Neural progenitor cell (in vitro differentiated cells): Measurements from ENCODE around the gene CFAP54. TPM values are rescaled to one million over a fixed set of nuclear protein-coding genes. Genes with fewer than 3 reads are reported as not detected.

Experiments used
- DNase-seq: peaks from one replicate; pipeline ENCODE4 v3.0.0-alpha.2; 2016; ENCODE audit warnings: low spot score
- H2AFZ ChIP-seq: fragments of 200-600 bp; sonication (generic); replicated peaks from 2 replicates; pipeline ENCODE4 v1.6.1; 2016; ENCODE audit warnings: antibody characterized with exemption
- H3F3A ChIP-seq: fragments of 200-600 bp; sonication (generic); 2 replicates; pipeline ENCODE4 v1.6.1; 2016; ENCODE audit warnings: antibody characterized with exemption, low read depth
- H3K27ac ChIP-seq: fragments of 200-600 bp; sonication (generic); 2 replicates; pipeline ENCODE4 v1.5.1; 2016; ENCODE audit warnings: mild to moderate bottlenecking
- H3K27me3 ChIP-seq: fragments of 200-600 bp; sonication (generic); 2 replicates; pipeline ENCODE4 v1.6.1; 2016; ENCODE audit warnings: mild to moderate bottlenecking, moderate library complexity
- H3K36me3 ChIP-seq: fragments of 200-600 bp; sonication (generic); 2 replicates; pipeline ENCODE4 v1.5.1; 2016
- H3K4me1 ChIP-seq: fragments of 200-600 bp; sonication (generic); 2 replicates; pipeline ENCODE4 v1.6.1; 2016; ENCODE audit warnings: mixed run types
- H3K4me2 ChIP-seq: fragments of 200-600 bp; sonication (generic); 2 replicates; pipeline ENCODE4 v1.6.1; 2016
- H3K4me3 ChIP-seq: fragments of 200-600 bp; sonication (generic); 2 replicates; pipeline ENCODE4 v1.5.1; 2016
- H3K79me2 ChIP-seq: fragments of 200-600 bp; sonication (generic); 2 replicates; pipeline ENCODE4 v1.6.1; 2016; ENCODE audit warnings: low read depth
- H3K9ac ChIP-seq: fragments of 200-600 bp; sonication (generic); 2 replicates; pipeline ENCODE4 v1.6.1; 2016
- H3K9me3 ChIP-seq: fragments of 200-600 bp; sonication (generic); 2 replicates; pipeline ENCODE4 v1.5.1; 2016; ENCODE audit warnings: low read depth
- H4K20me1 ChIP-seq: fragments of 200-600 bp; sonication (generic); 2 replicates; pipeline ENCODE4 v1.6.1; 2016; ENCODE audit warnings: low read depth
- H3K27ac Mint-ChIP-seq: 3 replicates; pipeline ENCODE4 v1.8.0; 2021; ENCODE audit warnings: mixed read lengths
- H3K27me3 Mint-ChIP-seq: 2 replicates; pipeline ENCODE4 v1.8.0; 2022; ENCODE audit warnings: low read depth, mild to moderate bottlenecking, inconsistent platforms, moderate library complexity, mixed read lengths; ENCODE audit not compliant: insufficient read depth
- H3K36me3 Mint-ChIP-seq: 3 replicates; pipeline ENCODE4 v1.8.0; 2021; ENCODE audit warnings: mixed read lengths
- H3K4me1 Mint-ChIP-seq: 3 replicates; pipeline ENCODE4 v1.8.0; 2021; ENCODE audit warnings: mixed read lengths
- H3K4me3 Mint-ChIP-seq: 3 replicates; pipeline ENCODE4 v1.8.0; 2021; ENCODE audit warnings: mild to moderate bottlenecking, moderate library complexity, mixed read lengths
- H3K9me3 Mint-ChIP-seq: 3 replicates; pipeline ENCODE4 v1.8.0; 2020; ENCODE audit warnings: mixed read lengths
- EZH2 ChIP-seq: fragments of 200-600 bp; sonication (generic); IDR thresholded peaks from 2 replicates; pipeline ENCODE4 v1.6.1; 2017; ENCODE audit warnings: antibody characterized with exemption, mild to moderate bottlenecking, moderate library complexity
- EZH2phosphoT487 ChIP-seq: fragments of 200-600 bp; sonication (generic); IDR thresholded peaks from 2 replicates; pipeline ENCODE4 v1.6.1; 2017; ENCODE audit warnings: antibody characterized with exemption
- total RNA-seq: library from RNA; depleted of rRNA; stranded (reverse); fragments of >200 nt; gene quantifications from 2 replicates; pipeline ENCODE4 v1.2.3, GENCODE V29; 2015; ENCODE audit warnings: low replicate concordance
- TF ChIP-seq, protein P1 (sequence below): fragments of 200-600 bp; sonication (generic); IDR thresholded peaks from 2 replicates; pipeline ENCODE4 v1.5.1; 2017; ENCODE audit warnings: antibody characterized with exemption, mild to moderate bottlenecking

Gene CFAP54
- total RNA-seq, 1 donor from 2014 or later, result 4.2 TPM

DNA sequence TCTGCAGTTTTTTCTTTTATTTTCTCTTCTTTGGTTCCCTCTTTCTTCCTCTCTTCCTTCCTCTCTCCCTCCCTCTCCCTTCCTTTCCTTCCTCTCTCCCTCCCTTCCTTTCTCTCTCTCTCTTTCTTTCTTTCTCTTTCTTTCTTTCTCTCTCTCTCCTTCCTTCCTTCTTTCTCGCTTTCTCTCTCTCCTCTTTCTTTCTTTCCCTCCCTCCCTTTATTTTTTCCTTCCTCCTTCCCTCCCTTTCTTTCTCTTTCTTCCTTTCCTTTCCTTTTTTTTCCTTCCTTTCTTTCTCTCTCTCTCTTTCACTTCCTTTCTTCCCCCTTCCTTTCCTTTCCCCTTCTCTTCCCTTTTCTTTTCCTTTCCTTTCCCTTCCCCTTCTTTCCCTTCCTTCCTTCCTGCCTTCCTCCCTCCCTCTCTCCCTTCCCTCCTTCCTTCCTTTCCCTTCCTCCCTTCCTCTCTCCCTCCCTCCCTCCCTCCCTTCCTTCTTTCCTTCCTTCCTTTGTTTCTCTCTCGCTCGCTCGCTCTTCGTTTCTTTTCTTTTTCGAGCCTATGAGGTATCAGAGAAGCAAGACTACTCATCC, 13.7 kb downstream of the CFAP54 start:
- H3K4me1 Mint-ChIP-seq, result no peaks in the 10 kb centered on the region
- Histone ChIP-seq H3K4me3 (no peak overlapping the region), H3K36me3 (no peaks in the 10 kb centered on the region), H3K4me1 (no peaks in the 10 kb centered on the region), H3K9me3 (no peaks in the 10 kb centered on the region), H3K27me3 (no peaks in the 10 kb centered on the region), H4K20me1 (no peaks in the 10 kb centered on the region), H3K79me2 (no peaks in the 10 kb centered on the region), H3K4me2 (no peak overlapping the region), H3K27ac (no peak overlapping the region), H3F3A (no peaks in the 10 kb centered on the region), H3K9ac (no peak overlapping the region), H2AFZ (no peak overlapping the region)
- H3K9me3 Mint-ChIP-seq, result peaks cover 2% of the 10 kb centered on the region
- H3K36me3 Mint-ChIP-seq, result peaks cover 7% of the 10 kb centered on the region
- TF ChIP-seq, protein P1, sequence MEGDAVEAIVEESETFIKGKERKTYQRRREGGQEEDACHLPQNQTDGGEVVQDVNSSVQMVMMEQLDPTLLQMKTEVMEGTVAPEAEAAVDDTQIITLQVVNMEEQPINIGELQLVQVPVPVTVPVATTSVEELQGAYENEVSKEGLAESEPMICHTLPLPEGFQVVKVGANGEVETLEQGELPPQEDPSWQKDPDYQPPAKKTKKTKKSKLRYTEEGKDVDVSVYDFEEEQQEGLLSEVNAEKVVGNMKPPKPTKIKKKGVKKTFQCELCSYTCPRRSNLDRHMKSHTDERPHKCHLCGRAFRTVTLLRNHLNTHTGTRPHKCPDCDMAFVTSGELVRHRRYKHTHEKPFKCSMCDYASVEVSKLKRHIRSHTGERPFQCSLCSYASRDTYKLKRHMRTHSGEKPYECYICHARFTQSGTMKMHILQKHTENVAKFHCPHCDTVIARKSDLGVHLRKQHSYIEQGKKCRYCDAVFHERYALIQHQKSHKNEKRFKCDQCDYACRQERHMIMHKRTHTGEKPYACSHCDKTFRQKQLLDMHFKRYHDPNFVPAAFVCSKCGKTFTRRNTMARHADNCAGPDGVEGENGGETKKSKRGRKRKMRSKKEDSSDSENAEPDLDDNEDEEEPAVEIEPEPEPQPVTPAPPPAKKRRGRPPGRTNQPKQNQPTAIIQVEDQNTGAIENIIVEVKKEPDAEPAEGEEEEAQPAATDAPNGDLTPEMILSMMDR, result no peak
- TF ChIP-seq EZH2, result no peak
- TF ChIP-seq EZH2phosphoT487, result no peak
- no peak overlapping the region for H3K27ac Mint-ChIP-seq
- no peak for DNase-seq
- H3K27me3 Mint-ChIP-seq, result peaks cover 4% of the 10 kb centered on the region
- H3K4me3 Mint-ChIP-seq, result no peak overlapping the region

DNA sequence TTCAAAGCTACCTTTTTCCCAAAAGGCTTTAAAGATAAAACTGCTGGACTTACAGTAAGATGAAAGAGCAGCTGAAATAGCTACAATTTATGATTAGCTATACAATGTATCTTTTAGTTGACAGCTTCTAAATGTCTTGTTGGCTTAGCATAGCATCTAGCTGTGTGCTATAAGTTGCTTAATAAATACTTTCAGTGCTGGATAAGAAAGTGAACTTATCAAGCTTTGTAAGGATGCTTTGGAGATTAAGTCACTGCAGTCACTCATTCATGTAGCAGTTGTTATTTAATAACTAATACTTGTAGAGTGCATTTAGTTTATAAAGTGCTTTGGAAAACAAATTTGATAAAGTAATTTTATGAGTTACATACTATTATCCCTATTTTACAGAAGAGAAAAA, 14.6 kb downstream of the CFAP54 start:
- Histone ChIP-seq H3K4me2 (no peak overlapping the region), H3K9me3 (no peaks in the 10 kb centered on the region), H3K79me2 (no peaks in the 10 kb centered on the region), H2AFZ (no peak overlapping the region), H4K20me1 (no peaks in the 10 kb centered on the region), H3K27ac (no peak overlapping the region), H3K36me3 (no peaks in the 10 kb centered on the region), H3K9ac (no peak overlapping the region), H3K27me3 (no peaks in the 10 kb centered on the region), H3K4me3 (no peak overlapping the region), H3F3A (no peaks in the 10 kb centered on the region), H3K4me1 (no peaks in the 10 kb centered on the region)
- H3K9me3 Mint-ChIP-seq, result peaks cover 2% of the 10 kb centered on the region
- no peak overlapping the region for H3K4me3 Mint-ChIP-seq
- H3K27me3 Mint-ChIP-seq, result peaks cover 4% of the 10 kb centered on the region
- DNase-seq, result no peak
- H3K4me1 Mint-ChIP-seq, result no peaks in the 10 kb centered on the region
- peaks cover 7% of the 10 kb centered on the region for H3K36me3 Mint-ChIP-seq
- TF ChIP-seq EZH2phosphoT487 (no peak), EZH2 (no peak)
- TF ChIP-seq, protein P1, result no peak
- H3K27ac Mint-ChIP-seq, result no peak overlapping the region

DNA sequence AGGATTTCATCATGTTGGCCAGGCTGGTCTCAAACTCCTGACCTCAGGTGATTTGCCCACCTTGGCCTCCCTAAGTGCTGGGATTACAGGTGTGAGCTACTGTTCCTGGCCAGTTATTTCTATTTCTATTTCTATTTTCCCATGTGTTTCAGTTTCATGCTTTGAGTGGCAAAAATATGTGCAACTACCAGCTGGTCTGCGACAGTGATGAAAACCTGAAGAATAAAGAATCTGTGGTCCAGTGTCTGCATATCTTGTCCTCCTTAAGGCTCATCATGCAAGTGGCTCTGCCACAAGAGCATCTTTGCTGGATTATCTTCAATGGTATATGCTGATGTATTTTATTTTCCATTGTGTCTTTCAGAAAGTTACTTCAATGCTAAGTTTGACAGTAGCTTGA, 17.4 kb downstream of the CFAP54 start:
- Histone ChIP-seq H3K27ac (no peak overlapping the region), H2AFZ (no peak overlapping the region), H3K4me1 (no peaks in the 10 kb centered on the region), H3K4me3 (no peak overlapping the region), H3K27me3 (no peaks in the 10 kb centered on the region), H3K4me2 (no peak overlapping the region), H3K36me3 (no peaks in the 10 kb centered on the region), H3K9ac (no peak overlapping the region), H3K9me3 (no peaks in the 10 kb centered on the region), H3K79me2 (no peaks in the 10 kb centered on the region), H4K20me1 (no peaks in the 10 kb centered on the region), H3F3A (no peaks in the 10 kb centered on the region)
- TF ChIP-seq, protein P1, result no peak
- TF ChIP-seq EZH2 (no peak), EZH2phosphoT487 (no peak)
- DNase-seq, result no peak
- no peaks in the 10 kb centered on the region for H3K4me1 Mint-ChIP-seq
- peaks cover 7% of the 10 kb centered on the region for H3K36me3 Mint-ChIP-seq
- H3K27ac Mint-ChIP-seq, result no peak overlapping the region
- peaks cover 4% of the 10 kb centered on the region for H3K27me3 Mint-ChIP-seq
- H3K4me3 Mint-ChIP-seq, result no peak overlapping the region
- H3K9me3 Mint-ChIP-seq, result no peaks in the 10 kb centered on the region
